ENCODE data around the gene AJUBA.

- no peak for TF ChIP-seq CTCF (IDR thresholded peaks at IDR 0.05)
- no peak for TF ChIP-seq EZH2 (IDR thresholded peaks at IDR 0.05; ENCODE audit: borderline replicate concordance, insufficient read depth, low read depth, low read length, poor library complexity, severe bottlenecking)
Observed at GRCh38 chr14:23021434-23021833, 39.1 kb upstream of the AJUBA start.

Data from B cell (primary cell).